Sigmoid colon (tissue), 3 donors: Measurements from ENCODE around the gene ATG10.

ENCODE experiments used
- POLR2A ChIP-seq, 2 donors: fragments of 450-650 bp; IDR thresholded peaks; one replicate each; pipeline ENCODE4 v1.6.1; 2016; ENCODE audit warnings: antibody characterized with exemption in 2 of 2, mild to moderate bottlenecking in 2 of 2, moderate library complexity in 2 of 2
- TF ChIP-seq, protein P1 (sequence below), 4 experiments: fragments of 450-650 bp in 3 of 4; fragments of 200-600 bp in 1 of 4; IDR thresholded peaks; one replicate each; pipeline ENCODE4 v1.5.1; 2016 to 2019; ENCODE audit warnings: antibody characterized with exemption in 4 of 4, mild to moderate bottlenecking in 3 of 4, moderate library complexity in 2 of 4

DNA sequence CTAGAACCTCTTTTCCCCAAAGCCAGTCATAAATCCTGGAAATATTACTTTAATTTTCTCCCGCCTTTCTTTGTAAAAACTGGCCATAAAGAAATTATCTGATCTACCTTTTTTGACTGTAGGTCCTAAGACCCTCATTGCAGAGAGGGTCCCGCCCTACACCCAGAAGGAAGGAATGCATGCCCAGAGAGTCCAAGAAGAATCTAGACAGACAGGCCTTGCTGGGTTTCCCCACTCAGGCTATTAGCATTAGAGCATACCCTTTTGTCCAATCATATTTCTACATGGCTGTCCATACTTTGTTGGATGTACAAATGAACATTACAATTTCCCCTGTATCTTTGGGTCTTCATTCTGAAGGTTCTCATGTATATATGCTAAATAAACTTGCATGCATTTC, 1.9 kb upstream of the ATG10 start:
- TF ChIP-seq, protein P1, sequence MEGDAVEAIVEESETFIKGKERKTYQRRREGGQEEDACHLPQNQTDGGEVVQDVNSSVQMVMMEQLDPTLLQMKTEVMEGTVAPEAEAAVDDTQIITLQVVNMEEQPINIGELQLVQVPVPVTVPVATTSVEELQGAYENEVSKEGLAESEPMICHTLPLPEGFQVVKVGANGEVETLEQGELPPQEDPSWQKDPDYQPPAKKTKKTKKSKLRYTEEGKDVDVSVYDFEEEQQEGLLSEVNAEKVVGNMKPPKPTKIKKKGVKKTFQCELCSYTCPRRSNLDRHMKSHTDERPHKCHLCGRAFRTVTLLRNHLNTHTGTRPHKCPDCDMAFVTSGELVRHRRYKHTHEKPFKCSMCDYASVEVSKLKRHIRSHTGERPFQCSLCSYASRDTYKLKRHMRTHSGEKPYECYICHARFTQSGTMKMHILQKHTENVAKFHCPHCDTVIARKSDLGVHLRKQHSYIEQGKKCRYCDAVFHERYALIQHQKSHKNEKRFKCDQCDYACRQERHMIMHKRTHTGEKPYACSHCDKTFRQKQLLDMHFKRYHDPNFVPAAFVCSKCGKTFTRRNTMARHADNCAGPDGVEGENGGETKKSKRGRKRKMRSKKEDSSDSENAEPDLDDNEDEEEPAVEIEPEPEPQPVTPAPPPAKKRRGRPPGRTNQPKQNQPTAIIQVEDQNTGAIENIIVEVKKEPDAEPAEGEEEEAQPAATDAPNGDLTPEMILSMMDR (IDR thresholded peaks at IDR 0.05): no peak
- no peak for TF ChIP-seq POLR2A (IDR thresholded peaks at IDR 0.05)
